Transverse colon (tissue), 4 donors: ENCODE data around the gene NAV3. TPM values are rescaled to one million over a fixed set of nuclear protein-coding genes. Genes with fewer than 3 reads are reported as not detected.

Experiments used
- DNase-seq: peaks from one replicate; pipeline ENCODE4 v3.0.0-alpha.2; 2019
- H3K27ac ChIP-seq, 4 donors: fragments of 200-600 bp; sonication (generic); 2 replicates each; pipeline ENCODE4 v1.5.1; 2016 to 2018; ENCODE audit warnings: inconsistent platforms in 4 of 4
- H3K27me3 ChIP-seq: fragments of 200-600 bp; sonication (generic); 2 replicates; pipeline ENCODE4 v1.5.1; 2017; ENCODE audit warnings: inconsistent platforms
- H3K36me3 ChIP-seq, 4 donors: fragments of 200-600 bp; sonication (generic); 2 replicates each; pipeline ENCODE4 v1.5.1; 2017 to 2019; ENCODE audit warnings: inconsistent platforms in 4 of 4
- H3K4me1 ChIP-seq, 4 donors: fragments of 200-600 bp; sonication (generic); 2 replicates each; pipeline ENCODE4 v1.5.1; 2017 to 2020; ENCODE audit warnings: inconsistent platforms in 4 of 4
- H3K4me3 ChIP-seq, 4 donors: fragments of 200-600 bp; sonication (generic); 1 replicate in 1 of 4; 2 replicates in 3 of 4; pipeline versions ENCODE4 v1.5.1 to v1.6.1; 2017 to 2019; ENCODE audit warnings: inconsistent platforms in 4 of 4
- H3K9me3 ChIP-seq, 2 donors: fragments of 200-600 bp; sonication (generic); 2 replicates each; pipeline ENCODE4 v1.5.1; 2017 to 2019; ENCODE audit warnings: inconsistent platforms in 2 of 2
- EP300 ChIP-seq: sonication (generic); formaldehyde crosslinking; IDR thresholded peaks from one replicate; pipeline ENCODE4 v1.6.1; 2017; ENCODE audit warnings: antibody characterized with exemption, low read depth
- POLR2A ChIP-seq: fragments of 450-650 bp; IDR thresholded peaks from one replicate; pipeline ENCODE4 v1.6.1; 2016; ENCODE audit warnings: antibody characterized with exemption, mild to moderate bottlenecking, moderate library complexity
- POLR2AphosphoS5 ChIP-seq, 3 donors: sonication (generic); formaldehyde crosslinking; IDR thresholded peaks; one replicate each; pipeline ENCODE4 v1.6.1; 2016; ENCODE audit warnings: antibody characterized with exemption in 3 of 3
- WGBS, 2 donors: methylation state at CpG; one replicate each; pipeline ENCODE4 v1.1.5; 2018; ENCODE audit warnings: low coverage in 1 of 2; 5-methylcytosine and 5-hydroxymethylcytosine counted together
- in situ Hi-C, 4 donors: fragments of 200-750 bp; cut with MboI; loops; one replicate each; pipeline versions ENCODE4 v1.15.0 to v1.15.1; 2017; ENCODE audit warnings: low sequenced_read_pairs in 3 of 4, low pct_ligation_motif_present in 1 of 4, low pct_unique_long_range_greater_than_20kb in 1 of 4
- intact Hi-C: fragments of 100-400 bp; cut with DNase I; formaldehyde crosslinking; loops from one replicate; pipeline ENCODE4 v1.15.1; 2023; ENCODE audit warnings: low total_unique reads
- total RNA-seq, 4 donors: library from RNA; depleted of rRNA; stranded (reverse); fragments of >200 nt; gene quantifications; one replicate each; pipeline ENCODE4 v1.1.0, GENCODE V29; 2016
- TF ChIP-seq, protein P1 (sequence below), 5 experiments: fragments of 200-600 bp in 3 of 5; fragments of 450-650 bp in 2 of 5; sonication (generic) in 3 of 5; IDR thresholded peaks; 1 replicate in 2 of 5; 2 replicates in 3 of 5; pipeline ENCODE4 v1.5.1; 2016 to 2017; ENCODE audit warnings: antibody characterized with exemption in 5 of 5, inconsistent platforms in 3 of 5, mild to moderate bottlenecking in 2 of 5, moderate library complexity in 1 of 5

The NAV3 gene
- total RNA-seq, 4 donors from 2014 or later, result 1.1 to 10.6 (median 3.6) TPM

DNA sequence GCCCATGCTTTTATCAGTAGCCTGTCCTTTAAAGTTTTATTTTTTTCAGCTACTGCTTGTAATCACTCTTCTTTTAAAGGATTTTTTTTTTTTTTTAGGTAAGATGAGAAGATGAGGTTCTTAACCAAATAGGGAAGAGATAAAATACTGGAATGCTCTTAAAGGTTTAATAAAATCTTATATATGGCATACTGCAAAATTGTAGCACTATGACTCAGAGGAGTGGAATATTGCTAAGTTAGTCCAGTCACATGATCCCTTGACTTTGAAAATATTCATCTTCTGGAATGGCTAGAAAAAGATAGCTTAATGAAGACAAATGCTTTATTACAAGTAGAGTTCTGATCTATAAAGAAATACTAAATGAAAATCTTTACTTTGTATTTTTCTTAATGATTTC lies 116.6 kb downstream of the NAV3 start:
- Histone ChIP-seq H3K9me3 (no peaks in the 10 kb centered on the region), H3K27ac (no peak overlapping the region), H3K4me3 (no peak overlapping the region), H3K27me3 (no peaks in the 10 kb centered on the region), H3K36me3 (no peaks in the 10 kb centered on the region), H3K4me1 (no peaks in the 10 kb centered on the region)
- in situ Hi-C loops (no loop called here), intact Hi-C loops (no loop called here)
- TF ChIP-seq POLR2AphosphoS5 (IDR thresholded peaks at IDR 0.05), result no peak
- TF ChIP-seq EP300, result no peak
- TF ChIP-seq POLR2A, result no peak
- TF ChIP-seq, protein P1, sequence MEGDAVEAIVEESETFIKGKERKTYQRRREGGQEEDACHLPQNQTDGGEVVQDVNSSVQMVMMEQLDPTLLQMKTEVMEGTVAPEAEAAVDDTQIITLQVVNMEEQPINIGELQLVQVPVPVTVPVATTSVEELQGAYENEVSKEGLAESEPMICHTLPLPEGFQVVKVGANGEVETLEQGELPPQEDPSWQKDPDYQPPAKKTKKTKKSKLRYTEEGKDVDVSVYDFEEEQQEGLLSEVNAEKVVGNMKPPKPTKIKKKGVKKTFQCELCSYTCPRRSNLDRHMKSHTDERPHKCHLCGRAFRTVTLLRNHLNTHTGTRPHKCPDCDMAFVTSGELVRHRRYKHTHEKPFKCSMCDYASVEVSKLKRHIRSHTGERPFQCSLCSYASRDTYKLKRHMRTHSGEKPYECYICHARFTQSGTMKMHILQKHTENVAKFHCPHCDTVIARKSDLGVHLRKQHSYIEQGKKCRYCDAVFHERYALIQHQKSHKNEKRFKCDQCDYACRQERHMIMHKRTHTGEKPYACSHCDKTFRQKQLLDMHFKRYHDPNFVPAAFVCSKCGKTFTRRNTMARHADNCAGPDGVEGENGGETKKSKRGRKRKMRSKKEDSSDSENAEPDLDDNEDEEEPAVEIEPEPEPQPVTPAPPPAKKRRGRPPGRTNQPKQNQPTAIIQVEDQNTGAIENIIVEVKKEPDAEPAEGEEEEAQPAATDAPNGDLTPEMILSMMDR (IDR thresholded peaks at IDR 0.05), result no peak
- DNase-seq, result no peak

DNA sequence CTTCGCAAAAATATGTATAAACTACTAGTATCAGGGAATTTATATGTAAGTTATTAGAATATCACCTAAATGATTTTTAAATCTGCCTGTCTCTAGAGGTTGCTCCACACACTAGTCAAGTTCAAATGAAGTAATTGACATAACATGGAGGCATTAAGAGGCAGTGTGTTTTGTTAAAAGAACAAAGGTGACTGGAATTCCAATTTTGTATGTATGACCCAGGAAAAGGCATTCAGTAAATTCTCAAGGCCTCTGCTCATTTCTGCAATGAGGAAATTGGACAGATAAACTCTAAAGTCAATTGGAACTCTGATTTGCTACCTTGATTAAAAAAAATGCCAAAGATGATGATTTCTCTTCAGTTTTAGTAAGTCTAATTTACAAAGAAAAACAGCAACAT lies 117.1 kb downstream of the NAV3 start:
- Histone ChIP-seq H3K4me1 (no peaks in the 10 kb centered on the region), H3K4me3 (no peak overlapping the region), H3K9me3 (no peaks in the 10 kb centered on the region), H3K27me3 (no peaks in the 10 kb centered on the region), H3K36me3 (no peaks in the 10 kb centered on the region), H3K27ac (no peak overlapping the region)
- in situ Hi-C loops (no loop called here), intact Hi-C loops (no loop called here)
- no peak for DNase-seq
- TF ChIP-seq POLR2AphosphoS5 (IDR thresholded peaks at IDR 0.05), result no peak
- no peak for TF ChIP-seq EP300
- TF ChIP-seq, protein P1 (IDR thresholded peaks at IDR 0.05), result no peak
- TF ChIP-seq POLR2A, result no peak
- 82 to 88% methylated on average over 1 of the region's 1 CpG for WGBS, 2 donors

DNA sequence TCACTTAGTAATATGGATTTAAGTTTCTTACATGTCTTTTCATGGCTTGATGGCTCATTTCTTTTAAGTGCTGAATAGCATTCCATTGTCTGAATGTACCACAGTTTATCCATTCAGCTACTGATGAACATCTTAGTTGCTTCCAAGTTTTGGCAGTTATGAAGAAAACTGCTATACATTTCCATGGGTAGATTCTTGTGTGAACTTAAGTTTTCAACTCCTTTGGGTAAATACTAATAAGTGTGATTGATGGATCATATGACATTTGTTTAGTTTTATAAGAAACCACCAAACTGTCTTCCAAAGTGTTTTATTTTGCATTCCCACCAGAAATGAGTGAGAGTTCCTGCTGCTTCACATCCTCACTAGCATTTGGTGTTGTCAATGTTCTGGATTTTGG lies 119.2 kb downstream of the NAV3 start:
- Histone ChIP-seq H3K4me3 (no peak overlapping the region), H3K36me3 (no peaks in the 10 kb centered on the region), H3K4me1 (no peaks in the 10 kb centered on the region), H3K9me3 (no peaks in the 10 kb centered on the region), H3K27me3 (no peaks in the 10 kb centered on the region), H3K27ac (no peak overlapping the region)
- no peak for DNase-seq
- intact Hi-C loops, result no loop called here
- in situ Hi-C loops, result no loop called here
- TF ChIP-seq POLR2A (no peak), EP300 (no peak), POLR2AphosphoS5 (IDR thresholded peaks at IDR 0.05) (no peak)
- TF ChIP-seq, protein P1 (IDR thresholded peaks at IDR 0.05), result no peak

DNA sequence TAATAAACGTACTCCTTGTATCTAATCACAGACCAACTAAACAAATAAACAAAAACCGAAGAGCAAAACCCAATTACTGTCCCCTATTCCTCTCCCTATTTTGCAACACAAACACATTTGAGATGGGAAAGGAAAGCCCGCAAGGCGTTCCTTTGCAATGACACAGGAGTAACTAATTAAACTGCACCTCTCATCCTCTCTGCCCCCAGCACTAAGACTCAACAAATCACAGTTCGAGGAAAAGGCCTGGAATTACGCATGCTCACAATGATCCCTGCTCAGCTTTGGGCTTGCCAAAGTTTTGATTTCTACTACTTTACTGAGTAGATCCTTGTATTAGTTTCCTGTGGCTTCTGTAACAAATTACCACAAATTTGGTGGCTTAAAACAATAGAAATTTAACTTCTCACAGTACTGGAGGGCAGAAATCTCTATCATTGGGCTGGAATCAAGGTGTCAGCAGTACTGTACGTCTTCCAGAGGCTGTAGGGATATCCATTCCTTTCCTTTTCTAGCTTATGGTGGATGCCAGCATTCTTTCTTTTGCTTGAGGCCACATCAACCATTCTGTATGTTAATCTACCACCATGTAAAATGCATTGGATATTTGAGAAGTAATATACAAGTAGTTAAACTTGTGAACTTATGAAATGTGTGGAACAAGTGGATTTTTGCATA lies 123.0 kb downstream of the NAV3 start:
- intact Hi-C loops (no loop called here), in situ Hi-C loops (no loop called here)
- H3K4me1 ChIP-seq, result no peaks in the 10 kb centered on the region
- no peaks in the 10 kb centered on the region for H3K27me3 ChIP-seq
- DNase-seq, result no peak
- TF ChIP-seq, protein P1 (IDR thresholded peaks at IDR 0.05), result no peak
- TF ChIP-seq POLR2AphosphoS5 (IDR thresholded peaks at IDR 0.05), result no peak
- TF ChIP-seq EP300, result no peak
- no peak for TF ChIP-seq POLR2A
- H3K4me3 ChIP-seq, result no peak overlapping the region
- no peak overlapping the region for H3K27ac ChIP-seq
- H3K36me3 ChIP-seq, result no peaks in the 10 kb centered on the region
- 84 to 85% methylated on average over 7 of the region's 7 CpGs for WGBS, 2 donors
- no peaks in the 10 kb centered on the region for H3K9me3 ChIP-seq
